GM19099 (cell line): ENCODE results near the gene MCTP1.

Experiments
- POLR2A ChIP-seq: IDR thresholded peaks from 3 replicates; pipeline ENCODE4 v1.6.1; 2011; ENCODE audit warnings: low read depth; ENCODE audit not compliant: insufficient read length; ENCODE audit errors: extremely low read depth

The MCTP1 gene

GRCh38 chr5:94682814-94683520, 601.9 kb downstream of the MCTP1 start:
- no peak for TF ChIP-seq POLR2A

- TF ChIP-seq POLR2A: no peak
These were observed 608.8 kb downstream of the MCTP1 start for GRCh38 chr5:94675965-94676618.

GRCh38 chr5:94674490-94675382, 610.2 kb downstream of the MCTP1 start:
- no peak for TF ChIP-seq POLR2A

GRCh38 chr5:94672746-94673145, 612.1 kb downstream of the MCTP1 start:
- no peak for TF ChIP-seq POLR2A

GRCh38 chr5:94670726-94671125, 614.2 kb downstream of the MCTP1 start:
- no peak for TF ChIP-seq POLR2A

- no peak for TF ChIP-seq POLR2A
These were observed 617.0 kb downstream of the MCTP1 start for GRCh38 chr5:94667937-94668336.

GRCh38 chr5:94661086-94661485, 623.8 kb downstream of the MCTP1 start:
- no peak for TF ChIP-seq POLR2A

- TF ChIP-seq POLR2A: no peak
These were observed 624.4 kb downstream of the MCTP1 start for GRCh38 chr5:94660506-94660905.

GRCh38 chr5:94658272-94658671, 626.6 kb downstream of the MCTP1 start:
- no peak for TF ChIP-seq POLR2A
